ENCODE results near the gene DSTN.

DNA sequence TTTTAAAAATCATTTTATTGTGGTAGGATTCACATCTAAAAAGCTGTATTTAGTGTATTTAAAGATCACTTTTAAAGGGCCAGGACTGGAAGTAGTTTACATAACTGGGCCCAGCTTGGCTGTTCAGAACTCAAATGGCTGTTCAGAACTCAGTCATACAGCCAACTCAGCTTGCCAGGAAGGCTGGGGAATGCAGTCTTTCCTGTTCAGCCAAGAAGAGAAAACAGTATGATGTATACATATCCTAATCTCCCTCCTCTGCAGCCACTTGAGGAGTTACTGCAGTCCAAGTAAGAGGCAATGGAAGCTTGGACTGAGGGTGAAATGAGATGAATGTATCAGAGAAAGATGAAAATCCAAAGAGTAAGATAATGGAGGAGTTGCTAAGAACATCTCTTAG lies 24.6 kb downstream of the DSTN start:
- TF ChIP-seq EZH2 (IDR thresholded peaks at IDR 0.05; ENCODE audit: borderline replicate concordance, low read depth, low read length, severe bottlenecking) (no peak), POLR2A (IDR thresholded peaks at IDR 0.05; ENCODE audit: low read depth, low read length) (no peak), POLR2AphosphoS5 (IDR thresholded peaks at IDR 0.05; ENCODE audit: insufficient read depth, low read depth, low read length) (no peak), MYC (IDR thresholded peaks at IDR 0.05; ENCODE audit: low read depth, low read length) (no peak)
- TF ChIP-seq, protein P1, sequence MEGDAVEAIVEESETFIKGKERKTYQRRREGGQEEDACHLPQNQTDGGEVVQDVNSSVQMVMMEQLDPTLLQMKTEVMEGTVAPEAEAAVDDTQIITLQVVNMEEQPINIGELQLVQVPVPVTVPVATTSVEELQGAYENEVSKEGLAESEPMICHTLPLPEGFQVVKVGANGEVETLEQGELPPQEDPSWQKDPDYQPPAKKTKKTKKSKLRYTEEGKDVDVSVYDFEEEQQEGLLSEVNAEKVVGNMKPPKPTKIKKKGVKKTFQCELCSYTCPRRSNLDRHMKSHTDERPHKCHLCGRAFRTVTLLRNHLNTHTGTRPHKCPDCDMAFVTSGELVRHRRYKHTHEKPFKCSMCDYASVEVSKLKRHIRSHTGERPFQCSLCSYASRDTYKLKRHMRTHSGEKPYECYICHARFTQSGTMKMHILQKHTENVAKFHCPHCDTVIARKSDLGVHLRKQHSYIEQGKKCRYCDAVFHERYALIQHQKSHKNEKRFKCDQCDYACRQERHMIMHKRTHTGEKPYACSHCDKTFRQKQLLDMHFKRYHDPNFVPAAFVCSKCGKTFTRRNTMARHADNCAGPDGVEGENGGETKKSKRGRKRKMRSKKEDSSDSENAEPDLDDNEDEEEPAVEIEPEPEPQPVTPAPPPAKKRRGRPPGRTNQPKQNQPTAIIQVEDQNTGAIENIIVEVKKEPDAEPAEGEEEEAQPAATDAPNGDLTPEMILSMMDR (IDR thresholded peaks at IDR 0.05; ENCODE audit: extremely low read depth in 1 of 2, insufficient read depth in 1 of 2, low read depth in 1 of 2, low read length in 2 of 2) = no peak
- TF ChIP-seq, protein P2, sequence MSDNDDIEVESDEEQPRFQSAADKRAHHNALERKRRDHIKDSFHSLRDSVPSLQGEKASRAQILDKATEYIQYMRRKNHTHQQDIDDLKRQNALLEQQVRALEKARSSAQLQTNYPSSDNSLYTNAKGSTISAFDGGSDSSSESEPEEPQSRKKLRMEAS (IDR thresholded peaks at IDR 0.05; ENCODE audit: insufficient read depth, insufficient read length) = no peak

All from endothelial cell of umbilical vein (primary cell).